Mesodermal cell (in vitro differentiated cells): Measurements from ENCODE around the gene WASHC2A.
"Not testable (repeated sequence)": the region's sequence is repeated elsewhere in the genome, so short reads cannot be mapped to it uniquely, and the experiment has no call there.

ENCODE experiments used
- H3K27ac ChIP-seq: 2 replicates; pipeline ENCODE4 v1.7.0; 2013; ENCODE audit warnings: mild to moderate bottlenecking, low read depth, low read length, moderate library complexity; ENCODE audit not compliant: severe bottlenecking
- H3K36me3 ChIP-seq: 2 replicates; pipeline ENCODE4 v1.7.1; 2013; ENCODE audit warnings: mild to moderate bottlenecking, low read length, moderate library complexity; ENCODE audit not compliant: control insufficient read depth, insufficient read depth
- H3K4me1 ChIP-seq: one replicate; pipeline ENCODE4 v1.7.1; 2013; ENCODE audit warnings: mild to moderate bottlenecking, low read length; ENCODE audit not compliant: insufficient read depth, control insufficient read depth, poor library complexity, severe bottlenecking
- H3K4me3 ChIP-seq: 2 replicates; pipeline ENCODE4 v1.7.0; 2013; ENCODE audit warnings: low read length, control low read depth, mild to moderate bottlenecking; ENCODE audit not compliant: insufficient read depth, poor library complexity, severe bottlenecking; ENCODE audit errors: extremely low read depth
- H3K9me3 ChIP-seq: 2 replicates; pipeline ENCODE4 v1.7.1; 2013; ENCODE audit warnings: mild to moderate bottlenecking, low read length, moderate library complexity; ENCODE audit not compliant: control insufficient read depth
- WGBS, 2 experiments: methylation state at CpG; one replicate each; pipeline ENCODE4 v1.1.5; 2013; ENCODE audit warnings: missing lambda C conversion rate in 2 of 2; ENCODE audit not compliant: insufficient coverage in 2 of 2; 5-methylcytosine and 5-hydroxymethylcytosine counted together

The WASHC2A gene

GRCh38 chr10:50044941-50045664, 22.7 kb upstream of the WASHC2A start:
- Histone ChIP-seq H3K36me3 (no peaks in the 10 kb centered on the region), H3K4me3 (no peak overlapping the region), H3K9me3 (no peaks in the 10 kb centered on the region), H3K27ac (no peak overlapping the region), H3K4me1 (no peaks in the 10 kb centered on the region)
- WGBS, 2 experiments: 71 to 100% methylated on average over 1 of the region's 5 CpGs

DNA sequence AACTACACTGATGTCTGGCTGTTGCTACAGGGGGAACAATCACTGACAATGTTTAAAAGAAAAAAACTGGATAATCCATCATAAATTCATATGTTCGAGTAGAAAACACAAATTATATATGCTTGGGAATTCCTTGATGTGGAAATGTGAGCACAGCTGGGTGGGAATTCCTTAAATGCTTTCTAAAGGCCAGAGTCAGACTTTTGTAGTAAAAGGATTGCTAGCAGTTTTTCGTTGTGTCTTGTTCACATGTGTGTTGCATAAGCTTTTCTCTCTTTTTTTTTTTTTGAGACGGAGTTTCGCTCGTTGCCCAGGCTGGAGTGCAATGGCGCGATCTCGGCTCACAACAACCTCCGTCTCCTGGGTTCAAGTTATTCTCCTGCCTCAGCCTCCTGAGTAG, 21.3 kb upstream of the WASHC2A start:
- H3K4me3 ChIP-seq, H3K4me1 ChIP-seq, H3K36me3 ChIP-seq, H3K9me3 ChIP-seq, H3K27ac ChIP-seq: not testable (repeated sequence)
- WGBS, 2 experiments: 71 to 77% methylated on average over 6 to 8 of the region's 9 CpGs

- H3K4me1 ChIP-seq, H3K4me3 ChIP-seq, H3K27ac ChIP-seq, H3K36me3 ChIP-seq, H3K9me3 ChIP-seq: not testable (repeated sequence)
- WGBS, 2 experiments: no CpG with 5 or more reads among the region's 5 CpGs
These were observed 20.2 kb upstream of the WASHC2A start for GRCh38 chr10:50047594-50047993.

- not testable (repeated sequence) for H3K36me3 ChIP-seq, H3K4me1 ChIP-seq, H3K4me3 ChIP-seq, H3K9me3 ChIP-seq, H3K27ac ChIP-seq
- WGBS, 2 experiments: 70 to 92% methylated on average over 2 of the region's 3 CpGs
These were observed 15.6 kb upstream of the WASHC2A start for GRCh38 chr10:50051995-50052660.

GRCh38 chr10:50052778-50053376, 14.9 kb upstream of the WASHC2A start:
- not testable (repeated sequence) for H3K27ac ChIP-seq, H3K9me3 ChIP-seq, H3K4me3 ChIP-seq, H3K36me3 ChIP-seq, H3K4me1 ChIP-seq
- WGBS, 2 experiments: 88 to 100% methylated on average over 1 of the region's 6 CpGs

DNA sequence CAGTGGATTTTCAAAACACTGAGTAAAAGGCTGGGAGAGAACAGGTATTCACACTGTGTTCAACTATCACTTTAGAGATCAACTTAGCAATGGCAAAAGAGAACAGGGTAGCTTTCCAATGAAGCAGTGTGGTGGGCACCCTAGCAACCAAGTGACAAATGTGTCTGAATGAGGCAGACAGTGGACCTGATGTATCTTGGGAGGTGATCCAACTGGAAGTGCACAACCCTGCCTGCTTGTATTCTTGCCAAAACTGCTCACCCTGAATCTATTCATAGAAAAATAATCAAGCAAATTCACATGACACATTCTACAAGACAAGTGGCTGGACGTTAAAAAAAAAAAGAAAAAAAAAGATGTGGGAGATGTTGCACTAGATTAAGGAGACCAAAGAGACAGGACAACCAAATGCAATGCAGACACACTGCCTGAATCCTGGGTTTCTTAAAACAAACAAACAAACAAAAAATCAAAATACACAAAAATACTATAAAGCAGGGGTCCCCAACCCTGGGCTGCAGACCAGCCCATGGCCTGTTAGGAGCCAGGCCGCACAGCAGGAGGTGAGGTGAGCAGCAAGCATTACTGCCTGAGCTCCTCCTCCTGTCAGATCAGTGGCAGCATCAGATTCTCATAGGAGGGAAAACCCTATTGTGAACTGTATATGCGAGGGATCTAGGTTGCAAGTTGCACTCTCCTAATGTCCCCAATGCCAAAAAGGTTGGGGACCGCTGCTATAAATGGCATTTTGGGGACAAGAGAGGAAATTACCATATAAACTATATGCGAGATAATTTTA, 12.1 kb upstream of the WASHC2A start:
- 88 to 89% methylated on average over 1 of the region's 5 CpGs for WGBS, 2 experiments
- H3K9me3 ChIP-seq, H3K27ac ChIP-seq, H3K4me1 ChIP-seq, H3K36me3 ChIP-seq, H3K4me3 ChIP-seq: not testable (repeated sequence)

DNA sequence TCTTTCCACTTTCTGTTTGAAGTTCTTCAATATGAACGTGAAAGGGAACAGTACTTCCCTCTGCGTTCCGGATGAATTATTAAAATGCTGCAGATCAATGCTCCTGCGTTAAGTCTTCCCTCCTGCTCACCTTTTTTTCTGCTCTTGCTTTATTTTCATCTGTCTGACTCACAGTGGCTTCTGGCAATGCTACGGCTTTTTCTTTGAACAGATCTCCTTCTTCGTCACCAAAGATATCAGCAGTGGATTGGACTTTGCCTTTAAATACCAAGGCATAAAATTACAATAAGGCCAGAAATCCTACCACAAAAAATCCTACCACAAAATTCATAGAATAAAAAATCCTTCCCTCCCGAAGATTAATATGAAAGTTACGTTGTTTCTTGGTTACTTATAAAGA, 11.1 kb upstream of the WASHC2A start:
- H3K9me3 ChIP-seq, H3K36me3 ChIP-seq, H3K4me3 ChIP-seq, H3K27ac ChIP-seq, H3K4me1 ChIP-seq: not testable (repeated sequence)
- WGBS, 2 experiments: 73 to 94% methylated on average over 3 of the region's 8 CpGs

GRCh38 chr10:50058727-50059126, 9.0 kb upstream of the WASHC2A start:
- 100% methylated on average over 1 of the region's 1 CpG; no CpG with 5 or more reads in 1 of the 2 experiments for WGBS, 2 experiments
- H3K9me3 ChIP-seq, H3K36me3 ChIP-seq, H3K4me3 ChIP-seq, H3K4me1 ChIP-seq, H3K27ac ChIP-seq: not testable (repeated sequence)

DNA sequence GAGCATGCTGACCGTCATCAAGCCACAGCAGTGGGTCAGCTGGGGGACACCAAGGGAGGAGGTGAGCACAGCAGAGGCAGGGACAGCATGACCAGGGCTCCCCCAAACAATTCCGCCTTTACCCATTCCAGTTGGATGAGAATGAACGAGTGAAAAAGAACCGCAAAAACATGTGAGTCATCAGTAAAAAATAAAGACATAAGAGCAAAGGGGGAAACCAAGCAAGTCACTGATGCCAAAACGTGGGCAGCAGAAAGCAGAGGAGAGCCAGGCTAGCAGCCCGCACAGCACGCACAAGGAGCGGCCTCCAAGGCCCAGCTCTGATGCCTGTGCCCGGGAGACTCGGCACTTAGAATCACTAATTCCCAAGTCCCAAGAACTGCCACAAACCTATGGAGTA, 7.8 kb upstream of the WASHC2A start:
- WGBS, 2 experiments: 75 to 79% methylated on average over 3 to 5 of the region's 10 CpGs
- H3K4me1 ChIP-seq, H3K9me3 ChIP-seq, H3K4me3 ChIP-seq, H3K27ac ChIP-seq, H3K36me3 ChIP-seq: not testable (repeated sequence)

DNA sequence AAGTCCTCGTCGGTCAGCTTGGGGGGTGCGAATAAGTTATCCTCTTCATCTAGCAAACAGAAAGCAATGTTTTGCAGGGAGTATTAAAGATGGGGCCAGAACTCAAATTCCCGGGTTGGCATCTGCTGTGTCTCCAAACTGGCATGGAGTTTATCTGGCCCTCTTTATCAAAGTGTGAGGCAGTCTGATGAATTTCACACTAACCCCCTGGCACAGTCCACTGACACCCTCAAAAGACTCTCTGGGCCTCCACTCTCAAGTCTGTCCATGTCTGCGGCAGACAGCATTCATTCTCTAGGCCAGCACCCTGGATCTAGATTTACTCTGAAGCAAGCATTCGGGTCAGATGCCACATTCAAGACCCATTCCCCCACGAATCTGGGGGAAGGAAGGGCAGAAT, 6.2 kb upstream of the WASHC2A start:
- H3K4me1 ChIP-seq, H3K36me3 ChIP-seq, H3K9me3 ChIP-seq, H3K4me3 ChIP-seq, H3K27ac ChIP-seq: not testable (repeated sequence)
- WGBS, 2 experiments: 56 to 60% methylated on average over 1 to 4 of the region's 7 CpGs
